GM21737 (cell line): ENCODE data around the gene PDZD2.

Experiments
- ATAC-seq: cut with Tn5 transposase; IDR thresholded peaks from one replicate; pipeline ENCODE4 v1.9.1; 2021; ENCODE audit warnings: mild to moderate bottlenecking, moderate library complexity; ENCODE audit not compliant: unreplicated experiment

The PDZD2 gene

DNA sequence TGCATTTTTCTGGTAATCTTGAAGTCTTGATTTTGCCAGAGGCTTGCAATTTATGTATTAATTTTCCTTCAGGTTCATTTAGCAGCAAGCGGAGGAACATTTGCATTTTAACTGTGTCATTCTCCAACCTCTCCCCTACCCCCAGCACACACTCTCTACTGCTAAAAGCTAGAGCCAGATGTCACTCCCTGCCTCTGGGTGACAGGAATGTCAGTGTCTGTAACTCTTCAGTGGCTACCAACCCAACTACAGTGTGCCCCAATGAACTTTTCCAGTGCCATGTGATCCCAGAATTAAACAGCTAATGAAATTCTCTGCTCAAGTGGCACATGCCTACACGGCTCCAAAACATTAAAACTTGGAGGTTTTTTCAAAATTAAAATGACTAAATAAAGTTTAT lies 274.9 kb downstream of the PDZD2 start:
- ATAC-seq, result no peak

DNA sequence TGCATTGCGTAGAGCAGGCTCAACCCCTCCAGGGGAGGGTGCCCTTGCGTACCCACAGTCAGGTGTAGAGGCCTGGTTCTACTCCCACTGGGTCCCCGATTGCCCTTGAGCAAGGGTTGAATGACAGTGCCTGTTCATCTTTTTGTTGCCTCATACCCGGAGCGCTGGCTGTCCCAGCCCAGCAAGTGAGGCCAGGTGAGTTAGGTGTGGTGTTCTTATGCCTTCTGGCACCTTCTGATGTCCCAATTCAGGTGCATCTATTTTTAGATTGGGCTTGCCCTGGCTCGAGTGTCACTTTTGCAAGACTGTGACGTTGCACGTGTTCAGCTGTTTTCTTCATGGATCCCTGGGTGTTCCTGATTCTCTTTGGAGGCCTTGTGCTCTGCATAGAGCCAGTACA lies 277.4 kb downstream of the PDZD2 start:
- no peak for ATAC-seq

DNA sequence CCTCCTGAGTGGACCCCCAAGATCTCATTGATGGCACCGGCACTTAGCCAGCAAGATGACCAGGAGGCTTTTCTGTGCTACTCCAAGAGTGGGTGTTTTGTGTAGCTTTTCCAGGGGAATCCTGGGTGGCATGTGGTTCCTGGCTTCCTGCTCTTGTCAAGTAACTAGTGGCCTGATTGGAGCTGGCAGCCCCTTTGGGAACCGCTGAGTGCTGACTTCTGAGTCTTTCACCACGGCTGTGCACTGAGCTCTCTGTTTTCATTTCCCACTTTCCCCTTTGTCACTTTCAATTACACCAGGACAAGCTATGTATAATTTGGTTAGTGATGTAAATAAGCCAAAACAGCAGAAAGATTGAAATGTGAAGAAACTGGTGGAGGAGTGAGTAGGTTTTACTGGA lies 279.8 kb downstream of the PDZD2 start:
- no peak for ATAC-seq

DNA sequence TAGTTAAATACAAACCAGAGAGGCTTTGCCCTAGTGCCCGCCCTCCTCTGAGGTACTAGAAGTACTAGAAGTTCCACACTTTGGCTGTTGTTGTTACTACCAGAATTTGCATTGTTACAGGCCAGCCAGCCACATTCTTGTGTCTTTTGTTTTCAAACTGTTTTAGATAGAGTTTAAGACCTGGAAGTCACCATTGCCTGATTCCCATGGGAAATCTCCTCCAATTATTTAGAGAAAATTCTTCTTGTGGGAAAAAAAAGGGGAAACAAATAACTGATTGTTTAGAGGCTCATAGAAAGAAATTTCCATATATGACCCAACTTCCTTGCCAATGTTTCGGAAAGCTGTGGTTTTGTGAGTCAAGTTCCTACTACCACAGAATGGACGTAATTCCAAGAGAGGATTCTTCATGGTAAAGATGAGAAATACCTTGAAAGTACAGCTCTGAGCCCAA lies 282.9 kb downstream of the PDZD2 start:
- no peak for ATAC-seq

DNA sequence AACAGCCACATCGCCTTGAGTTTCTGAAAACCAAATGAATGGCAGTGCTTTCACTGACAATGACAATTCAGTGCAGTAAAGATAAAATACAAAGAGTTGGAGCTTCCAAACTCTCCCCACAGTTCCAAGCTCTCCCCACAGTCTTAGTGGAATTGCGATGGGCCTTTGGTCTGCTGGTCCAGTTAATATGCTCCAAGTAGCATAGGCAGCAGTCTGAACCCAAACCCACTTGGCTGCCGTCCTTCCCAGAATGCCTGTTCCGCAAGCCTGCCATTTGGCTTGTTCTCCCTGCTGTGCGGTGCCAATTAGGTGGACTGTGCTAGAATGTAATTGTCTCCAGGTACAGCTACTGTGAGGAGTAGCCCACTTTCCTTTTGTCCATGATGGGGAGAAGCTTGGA lies 285.1 kb downstream of the PDZD2 start:
- no peak for ATAC-seq

DNA sequence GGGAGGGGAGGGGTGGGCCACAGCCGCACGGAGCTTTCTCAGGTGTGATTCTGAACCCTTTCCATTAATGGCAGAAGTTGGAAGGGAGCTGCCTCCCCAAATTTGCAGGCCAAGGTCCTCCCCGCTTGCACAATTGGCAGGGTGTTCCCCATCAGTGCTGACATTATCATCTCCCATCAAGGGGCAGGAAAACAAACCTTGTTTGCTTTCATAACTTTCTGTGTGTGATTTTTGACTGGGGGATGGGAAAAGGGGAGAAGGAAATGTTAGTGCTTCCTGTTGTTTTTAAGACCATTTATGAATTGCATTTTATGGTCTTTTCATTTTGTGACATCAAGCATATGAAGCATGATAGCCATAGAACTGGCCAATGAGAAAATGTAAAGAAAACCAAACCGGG lies 292.9 kb downstream of the PDZD2 start:
- no peak for ATAC-seq

DNA sequence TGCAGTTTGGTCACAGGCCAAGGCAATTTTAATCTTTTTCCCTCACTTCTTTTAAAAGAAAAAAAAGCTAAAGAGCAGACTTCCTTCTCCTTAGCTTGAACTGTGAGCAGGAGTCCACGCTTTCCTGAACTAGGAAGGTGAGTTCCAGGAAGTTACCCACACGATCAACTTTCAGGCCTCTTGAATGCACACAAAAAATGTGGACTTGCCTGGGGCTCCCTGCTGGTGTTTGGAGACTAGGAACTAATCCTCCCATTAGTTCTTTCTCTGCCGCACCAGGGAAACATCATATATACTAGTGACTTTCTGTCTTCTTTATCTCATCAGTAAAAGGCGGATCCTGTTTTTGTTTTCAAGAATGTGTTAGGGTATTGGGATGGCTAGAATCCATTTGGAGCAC lies 295.2 kb downstream of the PDZD2 start:
- ATAC-seq, result no peak

DNA sequence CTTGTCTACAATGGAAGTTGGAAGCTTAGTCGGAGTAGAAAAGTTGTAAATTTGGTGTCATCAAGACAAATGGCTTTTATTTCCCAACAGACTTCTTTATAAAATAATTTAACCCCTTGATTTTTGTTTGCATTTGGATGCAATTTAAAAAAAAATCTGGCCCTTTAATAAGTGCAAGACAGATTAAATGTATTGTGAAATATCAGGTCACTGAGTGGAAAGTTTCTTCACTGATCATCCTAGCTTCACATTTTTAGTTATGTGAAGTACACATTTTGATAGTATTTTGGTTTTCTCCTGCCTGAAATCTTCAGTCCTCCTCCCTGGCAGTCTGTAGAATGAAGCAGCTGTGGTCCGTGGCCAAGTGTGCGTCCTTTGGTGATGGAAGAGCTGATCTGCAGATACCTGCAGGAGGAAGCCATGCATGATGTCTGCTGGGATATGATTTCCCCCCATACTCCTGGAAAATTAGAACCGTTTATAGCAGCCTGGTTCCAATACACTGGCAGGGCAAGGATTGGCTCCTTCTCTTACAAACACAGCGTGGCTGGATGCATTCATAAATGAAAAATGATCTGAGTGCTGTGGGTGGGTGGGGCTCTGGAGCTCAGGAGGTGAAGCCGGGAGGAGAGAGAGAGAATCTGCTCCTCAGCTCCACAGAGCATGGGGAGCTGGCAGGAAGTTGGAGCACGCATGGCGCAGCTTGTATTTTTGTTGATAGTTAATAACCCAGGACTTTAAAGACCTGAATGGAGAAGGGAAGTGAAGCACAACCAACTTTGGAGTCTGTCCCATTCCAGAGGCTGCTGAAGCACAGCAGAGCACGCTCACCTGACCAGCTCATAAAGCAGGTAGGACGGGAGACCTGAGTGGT lies 296.8 kb downstream of the PDZD2 start:
- ATAC-seq, result no peak

DNA sequence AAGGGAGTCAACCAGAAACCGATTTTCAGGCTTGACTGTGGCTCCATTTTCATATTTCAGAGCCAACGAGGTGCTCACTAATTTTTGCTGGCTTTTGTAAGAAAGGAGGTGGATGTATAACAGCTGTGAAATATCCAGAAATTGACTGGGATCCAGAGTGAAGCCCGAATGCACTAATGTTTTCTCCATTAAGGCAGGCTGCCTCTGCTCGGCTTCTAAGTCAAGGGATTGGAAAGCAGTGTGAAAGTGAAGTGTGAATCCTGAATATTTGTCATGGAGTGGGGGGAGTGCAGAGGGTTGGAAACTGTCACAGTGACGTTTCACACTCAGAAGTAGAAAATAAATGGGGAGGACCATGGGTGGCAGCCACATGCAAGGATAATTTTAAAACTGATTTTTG lies 297.8 kb downstream of the PDZD2 start:
- no peak for ATAC-seq

DNA sequence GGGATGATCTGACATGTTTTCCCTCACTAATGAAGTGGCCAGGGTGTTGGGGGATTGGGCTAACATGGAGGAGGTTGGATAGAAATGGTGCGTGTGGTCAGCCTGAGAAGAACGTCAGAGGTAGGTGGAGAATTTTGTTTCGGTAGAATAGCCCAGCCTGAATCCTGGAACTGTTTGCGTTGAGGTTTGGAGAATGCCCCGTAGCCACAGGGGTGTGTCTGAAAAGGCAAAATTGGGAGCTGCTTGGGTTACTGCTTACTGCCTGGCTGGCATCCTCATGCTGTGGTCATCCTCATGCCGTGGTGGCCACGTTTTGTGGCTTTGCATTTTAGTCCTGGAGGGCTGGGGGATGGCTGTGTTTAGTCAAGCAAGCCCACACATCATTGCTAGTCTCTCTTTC lies 298.3 kb downstream of the PDZD2 start:
- no peak for ATAC-seq

DNA sequence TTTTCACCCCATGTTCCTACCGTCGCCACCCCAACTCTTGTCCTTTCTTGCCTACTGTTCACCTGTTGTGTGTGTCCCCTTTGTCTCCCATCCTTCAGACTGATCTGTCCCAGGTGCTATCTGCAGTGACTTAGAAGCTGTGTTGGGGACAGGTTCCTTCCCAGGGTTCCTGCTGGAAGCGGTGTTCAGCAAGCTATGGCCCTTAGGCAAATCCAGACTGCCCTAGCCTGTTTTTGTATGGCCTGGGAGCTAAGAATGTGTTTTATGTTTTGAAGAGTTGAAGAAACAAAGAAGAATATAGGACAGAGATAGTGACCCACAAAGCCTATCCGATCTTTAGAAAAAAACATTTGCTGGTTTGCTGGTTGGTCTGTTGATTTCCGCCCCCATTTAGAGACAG lies 298.8 kb downstream of the PDZD2 start:
- no peak for ATAC-seq

DNA sequence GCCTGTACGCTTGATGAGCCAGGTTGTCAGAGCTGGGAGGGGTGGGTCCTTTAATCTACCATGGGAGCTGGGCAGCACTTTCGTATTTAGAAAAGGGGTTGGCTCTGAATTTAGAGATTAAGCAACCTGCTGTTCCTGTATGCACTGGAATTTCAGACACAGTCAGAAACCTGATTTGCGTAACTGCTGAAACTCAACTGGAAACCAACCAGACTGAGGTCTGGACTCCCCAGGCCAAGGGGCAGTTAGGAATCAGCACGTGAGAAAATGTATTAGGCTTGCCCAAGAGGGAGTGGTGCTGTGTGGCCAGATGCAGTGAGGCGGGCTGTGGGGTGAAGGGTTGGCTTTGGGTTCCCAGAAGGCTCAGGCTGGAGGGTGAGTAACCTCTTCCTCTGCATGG lies 300.2 kb downstream of the PDZD2 start:
- ATAC-seq, result no peak

DNA sequence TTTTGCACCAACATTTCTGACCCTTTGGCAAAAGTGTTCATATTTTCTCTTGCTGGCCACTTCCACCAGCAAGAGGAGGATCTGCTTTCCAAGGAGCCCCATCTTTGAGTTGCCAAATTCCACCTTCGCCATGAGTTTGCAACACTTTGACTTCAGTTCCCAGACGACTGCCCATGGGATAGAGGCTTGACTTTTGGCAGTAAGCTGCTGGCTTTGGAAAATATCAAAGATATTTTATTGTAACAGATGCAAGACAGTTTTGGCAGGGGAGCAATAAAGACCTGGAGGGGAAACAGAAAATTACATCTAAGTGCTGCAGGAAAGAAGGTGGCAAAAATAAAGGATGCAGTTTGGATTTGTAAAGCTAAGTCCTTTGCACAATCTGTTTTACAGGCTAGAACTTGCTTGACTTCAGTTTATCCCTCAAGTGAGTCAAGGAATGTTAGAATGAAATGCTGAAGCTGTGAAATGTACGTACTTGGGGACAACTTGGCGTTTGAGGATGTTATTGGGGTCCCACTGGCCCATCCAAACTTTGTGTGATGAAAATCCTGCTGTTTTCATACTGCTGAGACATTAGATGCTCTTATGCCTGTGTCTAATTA lies 302.3 kb downstream of the PDZD2 start:
- no peak for ATAC-seq

DNA sequence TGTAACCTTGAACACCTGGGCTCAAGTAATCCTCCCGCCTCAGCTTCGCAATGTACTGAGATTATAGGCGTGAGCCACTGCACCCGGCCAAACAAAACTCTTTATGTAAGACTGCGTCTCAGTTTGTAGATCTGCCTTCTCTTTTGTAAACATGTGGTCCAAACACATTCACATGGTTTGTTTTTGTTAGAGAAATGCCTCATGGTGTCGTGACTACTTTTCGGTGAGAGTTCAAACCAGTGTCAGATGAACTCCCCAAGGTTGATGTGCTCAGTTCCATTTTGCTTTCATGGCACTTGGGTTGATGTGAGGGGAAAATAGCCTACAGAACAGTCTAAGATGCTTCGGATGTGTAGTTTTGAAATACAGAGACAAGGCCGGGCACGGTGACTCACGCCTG lies 303.6 kb downstream of the PDZD2 start:
- ATAC-seq, result no peak

DNA sequence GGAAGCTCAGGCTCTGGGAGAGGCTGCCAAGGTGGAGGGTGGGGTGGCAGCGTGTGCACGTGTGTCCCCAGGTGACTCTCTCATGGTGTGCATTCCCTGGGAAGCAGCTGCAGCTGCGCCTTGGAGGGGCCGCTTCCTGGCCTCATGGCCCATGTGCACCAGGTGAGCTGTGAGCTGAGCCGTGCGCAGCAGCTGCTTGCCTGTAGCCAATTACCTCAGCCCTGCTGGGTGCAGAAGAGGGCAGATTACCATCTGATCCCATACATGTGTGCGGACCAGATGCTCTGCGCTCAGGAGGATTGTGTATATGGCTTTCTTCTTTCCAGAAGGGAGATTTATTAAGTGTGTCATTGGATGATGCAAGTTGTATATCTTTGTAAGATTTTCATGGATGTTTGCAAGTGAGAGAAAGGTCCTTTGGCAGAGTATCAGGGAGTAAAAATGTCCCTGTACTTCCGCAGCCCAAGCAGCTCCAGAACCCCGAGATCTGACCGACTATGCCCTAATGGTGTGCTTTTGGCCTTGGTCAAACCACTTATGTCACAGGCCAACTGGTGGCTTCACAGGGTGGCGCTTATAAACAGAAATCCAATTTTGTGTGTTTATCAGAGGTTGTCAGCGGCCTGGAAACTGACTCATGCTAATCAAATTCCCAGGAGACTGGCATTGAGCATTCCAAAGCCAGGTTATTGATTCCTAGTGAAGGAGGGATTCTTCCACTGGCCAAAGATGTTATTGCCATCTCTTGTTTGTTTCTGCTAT lies 305.9 kb downstream of the PDZD2 start:
- no peak for ATAC-seq

DNA sequence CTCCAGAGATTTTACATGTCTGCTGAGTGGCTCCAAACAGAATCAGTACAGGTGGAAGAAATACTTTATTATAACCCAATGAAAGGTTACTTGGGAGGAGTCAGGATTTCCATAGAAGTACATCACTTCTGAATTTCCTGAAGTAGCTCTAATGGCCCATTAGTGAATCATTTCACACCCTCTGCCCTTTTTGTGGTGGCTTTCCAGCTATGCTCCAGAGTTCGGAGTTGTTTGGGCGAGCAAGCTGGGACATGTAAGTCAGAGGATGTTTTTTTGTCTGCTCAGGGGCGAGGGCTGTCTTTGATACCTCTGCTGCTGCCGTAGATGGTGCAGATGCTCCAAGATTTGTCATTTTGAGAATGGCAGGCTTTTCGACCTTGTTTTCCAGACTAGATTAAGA lies 309.1 kb downstream of the PDZD2 start:
- no peak for ATAC-seq

DNA sequence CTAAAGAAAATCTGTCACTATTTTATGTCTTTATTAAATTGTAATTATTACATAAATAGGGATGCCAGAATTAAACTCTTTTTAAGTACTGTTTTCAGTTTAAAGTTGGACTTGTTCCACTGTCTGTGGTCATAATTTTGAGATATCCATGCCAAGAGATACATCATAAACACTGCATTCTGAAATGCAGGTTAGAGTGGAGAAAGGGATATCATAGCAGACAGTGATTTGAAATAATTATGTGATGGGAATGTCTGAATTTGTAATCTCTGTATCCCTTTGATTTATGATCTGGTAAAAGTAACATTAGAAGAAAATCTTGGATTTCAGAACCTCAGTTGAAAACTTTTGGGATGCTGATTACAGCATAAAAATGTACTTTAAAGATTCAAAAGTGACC lies 313.1 kb downstream of the PDZD2 start:
- no peak for ATAC-seq

DNA sequence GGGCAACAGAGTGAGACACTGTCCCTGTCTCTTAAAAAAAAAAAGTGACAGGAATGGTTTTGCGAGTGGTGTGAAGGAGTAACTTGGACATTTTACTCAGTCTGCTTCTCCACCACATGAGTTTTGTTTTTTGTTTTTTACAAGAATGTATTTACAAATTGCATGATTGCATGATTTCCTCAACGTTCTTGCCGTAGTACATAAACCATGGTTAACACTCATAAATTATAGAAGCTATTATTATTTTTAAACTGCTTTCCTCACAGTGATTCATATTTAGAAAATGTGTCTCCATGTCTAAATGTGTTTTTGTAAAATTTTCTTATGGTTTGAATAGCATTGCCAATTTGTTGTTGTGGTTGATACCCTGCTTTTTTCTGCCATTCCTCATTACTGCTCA lies 315.2 kb downstream of the PDZD2 start:
- ATAC-seq, result no peak

DNA sequence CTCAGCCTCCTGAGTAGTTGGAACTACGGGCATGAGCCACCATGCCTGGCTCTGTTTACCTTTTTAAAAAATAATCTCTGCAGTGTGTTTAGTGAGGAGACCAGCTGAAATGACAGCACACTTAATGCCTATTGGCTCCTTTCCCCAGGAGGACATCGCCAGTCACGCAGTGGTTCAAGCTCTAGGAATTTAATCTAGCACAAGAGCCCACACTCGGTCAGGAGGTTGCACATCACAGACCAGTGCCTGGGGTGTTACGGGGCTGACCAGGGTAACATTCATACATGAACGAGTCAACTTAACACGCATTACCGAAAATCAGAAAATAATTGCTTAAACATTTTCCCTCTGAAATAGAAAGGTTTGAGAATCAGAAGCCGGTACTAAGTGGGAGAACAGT lies 318.2 kb downstream of the PDZD2 start:
- no peak for ATAC-seq

DNA sequence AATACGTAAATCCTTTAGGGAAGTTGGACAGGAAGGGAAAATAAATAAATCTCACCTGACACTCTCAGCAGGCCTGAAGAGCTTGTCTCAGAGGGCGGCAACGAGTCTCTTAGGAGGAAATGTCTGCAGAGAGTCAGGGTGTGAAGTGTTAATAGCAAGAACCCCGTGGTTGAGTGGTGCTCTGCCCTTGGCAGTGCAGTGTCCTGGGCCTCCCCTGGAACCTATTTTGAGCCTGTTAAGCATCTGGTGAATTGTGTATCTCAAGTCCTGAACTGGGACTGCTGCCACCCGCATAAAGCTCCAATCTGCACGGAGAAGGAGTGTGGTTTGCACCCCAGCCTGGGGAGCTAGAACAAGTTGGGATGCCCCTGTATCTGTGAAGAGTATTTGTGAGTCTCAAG lies 323.4 kb downstream of the PDZD2 start:
- ATAC-seq, result no peak

DNA sequence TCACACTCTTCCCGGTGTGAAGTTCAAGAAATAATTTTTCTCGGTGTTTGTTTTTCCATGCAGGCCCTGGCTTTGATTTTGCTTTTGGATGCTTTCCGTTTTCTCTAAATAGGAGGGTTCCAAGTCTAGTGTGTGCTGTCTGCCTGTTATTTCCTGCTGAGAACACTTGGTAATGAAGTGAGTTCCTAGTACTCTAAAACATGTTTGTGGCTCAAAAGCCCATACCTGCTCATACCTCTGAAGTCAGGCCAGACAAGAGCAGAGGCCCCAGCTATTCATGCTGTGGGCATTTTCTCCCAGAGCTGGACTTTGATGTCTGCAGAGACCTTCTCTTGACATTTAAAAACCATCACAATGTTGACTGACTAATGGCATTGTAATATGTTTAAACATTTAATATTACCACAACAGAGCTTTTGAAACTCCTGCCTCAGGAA lies 324.0 kb downstream of the PDZD2 start:
- ATAC-seq, result no peak
